ENCODE measurements around the gene CHID1.

- TF ChIP-seq POLR2A (IDR thresholded peaks at IDR 0.05) = no peak
- TF ChIP-seq CTCF (IDR thresholded peaks at IDR 0.05) = no peak
- TF ChIP-seq EP300 (IDR thresholded peaks at IDR 0.05) = no peak
These were observed 37.8 kb downstream of the CHID1 start for GRCh38 chr11:872799-873198.

All from tibial nerve (tissue), 4 donors.